HG03469 (cell line): ENCODE measurements around the gene DHX57.

Source experiments
- ATAC-seq: cut with Tn5 transposase; IDR thresholded peaks from one replicate; pipeline ENCODE4 v1.9.1; 2021; ENCODE audit warnings: mild to moderate bottlenecking, moderate library complexity, moderate number of reproducible peaks; ENCODE audit not compliant: unreplicated experiment

DHX57 gene

DNA sequence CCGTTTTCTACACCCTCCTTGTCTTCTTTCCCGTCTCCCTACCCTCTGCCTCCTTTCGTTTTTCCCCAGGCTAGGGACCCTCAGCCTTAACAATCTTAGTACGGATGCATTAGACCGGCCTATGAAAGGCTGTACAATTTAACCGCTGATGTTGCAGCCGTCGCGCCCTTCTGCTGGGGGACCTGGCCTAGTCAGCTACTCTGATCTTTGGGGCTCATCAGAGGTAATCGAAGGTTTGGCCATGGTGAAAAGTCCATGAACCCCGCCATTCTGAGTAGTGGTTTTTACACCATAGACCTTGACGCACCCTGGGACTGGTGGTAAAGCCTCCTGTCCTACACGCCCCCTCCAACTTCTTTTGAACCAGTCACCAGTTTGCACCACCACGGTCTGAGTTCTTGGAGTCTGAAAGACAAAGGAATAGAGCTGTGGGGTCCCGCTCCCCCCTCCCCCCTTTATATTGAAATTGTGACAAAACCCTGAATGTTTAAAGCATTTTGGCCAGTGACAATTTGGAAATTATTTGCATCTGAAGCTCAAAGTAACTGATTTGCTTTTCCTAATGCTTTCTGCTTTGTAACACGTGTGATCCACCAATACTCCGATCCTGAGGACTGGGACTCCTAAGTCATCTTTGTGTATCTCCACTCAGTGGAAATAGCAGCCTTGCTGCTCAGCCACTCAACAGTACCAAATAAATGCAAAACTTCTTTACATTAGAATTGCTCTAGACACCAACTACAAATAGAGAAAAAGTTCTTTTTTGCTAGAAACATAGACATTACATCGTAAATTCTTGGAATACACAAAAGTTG lies 123.9 kb downstream of the DHX57 start:
- ATAC-seq, result no peak

- peak; percentile 64 for ATAC-seq
Measured at GRCh38 chr2:38750891-38751595, 124.7 kb downstream of the DHX57 start, which contains the start of gene SRSF7. SRSF7 (minus strand) TSS chr2:38751361; CDS start chr2:38751256, 105 bp downstream.

DNA sequence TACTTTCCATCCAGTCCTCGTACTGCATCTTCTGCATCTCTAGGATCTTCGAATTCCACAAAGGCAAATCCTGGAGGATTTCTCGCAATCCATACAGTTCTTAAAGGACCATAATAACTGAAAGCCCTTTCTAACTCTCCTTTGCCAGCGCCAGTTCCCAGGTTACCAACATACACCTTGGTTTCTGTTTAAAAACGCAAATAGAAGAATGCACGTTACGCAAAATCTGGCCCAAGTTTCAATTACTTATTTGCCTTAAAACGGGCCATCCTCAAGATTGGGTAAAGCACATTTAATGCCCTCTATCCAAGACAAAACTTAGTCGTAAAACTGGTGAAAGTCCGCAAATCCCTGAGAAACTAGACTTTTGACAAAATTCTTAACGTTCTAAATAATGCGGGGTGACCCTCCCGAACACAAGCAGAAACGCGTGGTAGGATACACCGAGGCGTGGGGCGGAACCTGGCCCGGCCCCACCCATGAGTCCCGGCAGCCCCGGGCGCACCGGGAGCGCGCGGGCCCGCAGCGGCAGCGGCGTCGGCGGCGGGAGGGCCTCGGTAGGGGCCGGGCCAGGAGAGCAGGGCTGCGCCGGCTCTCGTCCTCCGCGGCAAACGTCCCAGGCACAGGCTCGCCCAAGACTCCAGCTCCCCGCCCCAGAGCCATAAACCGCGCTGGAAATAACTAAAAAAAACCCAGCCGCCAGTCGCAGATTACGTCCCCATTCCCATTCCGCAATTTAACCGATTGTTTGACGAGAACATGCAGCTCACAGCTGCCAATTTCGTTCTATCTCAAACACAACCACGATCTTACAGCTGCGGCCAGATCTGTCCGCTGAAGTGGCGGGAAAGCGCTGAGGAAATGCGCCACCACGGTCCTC lies 125.5 kb downstream of the DHX57 start:
- ATAC-seq, result no peak

DNA sequence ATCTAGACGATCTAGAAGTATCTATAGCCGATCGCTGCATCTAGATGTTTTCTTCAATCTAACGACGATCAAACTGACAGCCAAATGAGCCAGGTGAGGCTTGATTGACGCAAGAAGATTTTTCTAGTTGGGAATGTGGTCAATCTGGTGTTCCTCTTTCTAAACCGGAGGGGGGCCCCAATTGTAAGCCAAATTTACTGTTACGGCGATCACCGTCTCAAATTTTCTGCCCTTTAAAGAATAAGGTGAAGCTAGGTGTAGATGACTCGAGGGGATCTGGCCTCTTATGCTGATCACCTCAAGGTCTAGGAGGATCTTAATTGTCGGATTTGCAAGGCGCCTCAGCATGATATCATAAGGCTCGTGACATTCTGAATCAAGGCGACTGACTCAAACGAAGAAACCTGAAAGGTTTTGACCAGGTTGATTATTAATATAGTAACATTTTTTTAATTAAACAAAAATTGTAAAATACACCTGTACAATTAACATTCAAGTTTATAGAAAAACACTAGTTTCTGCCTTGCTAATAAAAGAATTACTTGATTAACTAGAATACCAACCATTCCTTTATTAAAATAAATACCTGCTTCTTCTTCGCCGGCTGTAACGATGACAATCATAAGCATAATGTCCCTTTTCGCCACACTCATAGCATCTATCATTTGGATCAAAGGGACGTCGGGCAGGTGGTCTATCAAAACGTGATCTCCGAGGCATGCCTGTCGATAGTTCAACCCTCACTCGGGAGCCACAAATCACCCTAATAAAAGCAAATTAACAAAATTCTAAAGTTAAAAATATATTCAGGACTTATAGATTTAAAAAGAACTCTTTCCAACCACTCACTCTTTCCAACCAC lies 126.6 kb downstream of the DHX57 start:
- ATAC-seq, result no peak

- no peak for ATAC-seq
Measured at GRCh38 chr2:38748391-38748790, 127.3 kb downstream of the DHX57 start.

GRCh38 chr2:38747819-38748218 lies 127.9 kb downstream of the DHX57 start:
- ATAC-seq, result no peak
